Smooth muscle cell of the coronary artery (primary cell): Measurements from ENCODE around the gene TMEM175. TPM values are rescaled to one million over a fixed set of nuclear protein-coding genes. Genes with fewer than 3 reads are reported as not detected.

ENCODE experiments used
- total RNA-seq: library from RNA; depleted of rRNA; stranded (reverse); fragments of >200 nt; gene quantifications from 2 replicates; pipeline ENCODE4 v1.2.3, GENCODE V29; 2014; ENCODE audit warnings: low replicate concordance

The TMEM175 gene
- total RNA-seq, result 16.2 and 22.1 TPM in 2 replicates

GRCh38 chr4:931960-932712, at the start of gene TMEM175, which contains the start of gene GAK:
TMEM175 (plus strand) TSS chr4:932460; CDS start chr4:947740, 15,280 bp downstream.
GAK (minus strand) TSS chr4:932316; CDS start chr4:932187, 129 bp downstream.

GRCh38 chr4:973431-974397, 41.5 kb downstream of the TMEM175 start, which contains the start of gene DGKQ:
DGKQ (minus strand) TSS chr4:973569; CDS start chr4:973482, 87 bp downstream.

GRCh38 chr4:986879-987623, 54.8 kb downstream of the TMEM175 start, which contains the start of gene IDUA:
IDUA (plus strand) TSS chr4:987044; CDS start chr4:987085, 41 bp downstream.

GRCh38 chr4:993111-994029, 61.1 kb downstream of the TMEM175 start, which contains the start of gene SLC26A1:
SLC26A1 (minus strand) TSS chr4:993404; CDS start chr4:991703, 1,701 bp downstream.

Other genes starting within 250 kb of the TMEM175 start
- gene SLC49A3, start 243.3 kb upstream of the TMEM175 start, total RNA-seq, result 1.1 and 9.8 TPM in 2 replicates
- gene PCGF3, start 226.6 kb upstream of the TMEM175 start, total RNA-seq, result 39.3 and 63.1 TPM in 2 replicates
- gene CPLX1, start 106.3 kb upstream of the TMEM175 start, total RNA-seq, result not detected in 2 replicates
- gene GAK, start 144 bp upstream of the TMEM175 start, total RNA-seq, result 36.7 and 48.7 TPM in 2 replicates
- 14.3 TPM in 2 replicates for gene DGKQ, start 41.1 kb downstream of the TMEM175 start, total RNA-seq
- 7.0 and 12.9 TPM in 2 replicates for gene IDUA, start 54.6 kb downstream of the TMEM175 start, total RNA-seq
- gene SLC26A1, start 60.9 kb downstream of the TMEM175 start, total RNA-seq, result 0.08 and 0.35 TPM in 2 replicates
- gene FGFRL1, start 79.2 kb downstream of the TMEM175 start, total RNA-seq, result 20.1 and 25.5 TPM in 2 replicates
- 0.60 and 0.82 TPM in 2 replicates for gene RNF212, start 181.1 kb downstream of the TMEM175 start, total RNA-seq
- 3.5 and 79.9 TPM in 2 replicates for gene SPON2, start 240.1 kb downstream of the TMEM175 start, total RNA-seq